G401.6 (cell line): Measurements from ENCODE around the gene RTEL1.

ENCODE experiments used
- FAIRE-seq: peaks from 2 replicates; lab custom pipeline; 2012; peaks lifted over from hg19 to GRCh38; lab: Jason Lieb, UNC

Gene RTEL1

GRCh38 chr20:63690003-63690897, 32.1 kb downstream of the RTEL1 start:
- no peak for FAIRE-seq

GRCh38 chr20:63690898-63691710, 33.0 kb downstream of the RTEL1 start:
- no peak for FAIRE-seq

DNA sequence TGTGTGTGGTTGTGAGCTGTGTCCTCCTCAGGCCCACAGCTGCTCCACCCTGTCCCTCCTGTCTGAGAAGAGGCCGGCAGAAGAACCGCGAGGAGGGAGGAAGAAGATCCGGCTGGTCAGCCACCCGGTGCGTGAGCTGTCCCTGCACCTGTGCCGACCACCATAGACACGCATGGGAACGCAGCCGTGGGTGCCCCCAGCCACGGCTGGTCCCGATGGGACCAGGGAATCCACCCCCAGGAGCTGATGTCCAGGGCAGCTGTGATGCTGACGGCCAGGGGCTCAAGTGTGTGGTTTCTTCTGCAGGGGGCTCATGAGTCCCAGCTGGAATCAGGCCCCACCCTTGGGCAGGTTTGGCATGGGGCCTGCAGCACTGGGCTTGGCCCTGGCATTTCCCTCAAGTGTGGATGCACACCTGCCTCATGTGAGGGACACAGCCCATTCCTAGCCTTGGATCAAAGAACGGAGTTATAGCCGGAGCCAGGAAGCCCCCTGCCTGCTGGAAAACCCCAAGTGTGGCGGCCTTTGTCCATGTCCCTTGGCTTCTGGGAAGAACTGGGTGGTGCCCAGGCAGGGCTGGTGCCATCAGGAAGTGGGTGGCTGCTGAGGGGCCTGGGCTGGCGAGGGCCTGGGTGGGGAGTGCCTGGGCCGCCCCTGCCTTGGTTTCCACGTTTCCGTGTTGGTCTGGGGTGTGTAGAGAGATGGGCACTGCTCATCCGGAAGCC, 33.8 kb downstream of the RTEL1 start:
- no peak for FAIRE-seq

DNA sequence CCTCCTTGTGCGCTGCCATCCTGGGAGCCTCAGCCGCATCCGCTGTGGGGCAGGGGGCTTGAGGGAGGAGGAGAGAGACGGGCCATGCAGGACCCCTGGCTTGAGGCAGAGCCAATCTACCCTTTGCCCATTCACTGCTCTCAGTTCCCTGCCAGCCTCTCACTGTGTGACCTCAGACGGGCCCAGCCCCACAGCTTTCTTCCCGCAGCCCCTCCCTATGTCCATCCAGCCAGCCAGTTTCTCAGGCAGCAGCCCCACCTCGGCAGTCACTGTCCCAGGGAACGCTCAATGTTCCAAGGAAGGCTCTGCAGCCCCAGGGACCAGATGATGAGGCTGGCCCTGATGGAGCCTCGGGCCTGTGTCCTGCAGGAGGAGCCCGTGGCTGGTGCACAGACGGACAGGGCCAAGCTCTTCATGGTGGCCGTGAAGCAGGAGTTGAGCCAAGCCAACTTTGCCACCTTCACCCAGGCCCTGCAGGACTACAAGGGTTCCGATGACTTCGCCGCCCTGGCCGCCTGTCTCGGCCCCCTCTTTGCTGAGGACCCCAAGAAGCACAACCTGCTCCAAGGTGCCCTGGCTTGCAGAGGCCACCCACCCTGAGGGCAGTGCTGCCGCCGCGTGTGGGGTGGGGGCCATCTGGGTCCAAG, 34.4 kb downstream of the RTEL1 start:
- FAIRE-seq: no peak

- no peak for FAIRE-seq
These were observed 35.1 kb downstream of the RTEL1 start for GRCh38 chr20:63693083-63693732.

DNA sequence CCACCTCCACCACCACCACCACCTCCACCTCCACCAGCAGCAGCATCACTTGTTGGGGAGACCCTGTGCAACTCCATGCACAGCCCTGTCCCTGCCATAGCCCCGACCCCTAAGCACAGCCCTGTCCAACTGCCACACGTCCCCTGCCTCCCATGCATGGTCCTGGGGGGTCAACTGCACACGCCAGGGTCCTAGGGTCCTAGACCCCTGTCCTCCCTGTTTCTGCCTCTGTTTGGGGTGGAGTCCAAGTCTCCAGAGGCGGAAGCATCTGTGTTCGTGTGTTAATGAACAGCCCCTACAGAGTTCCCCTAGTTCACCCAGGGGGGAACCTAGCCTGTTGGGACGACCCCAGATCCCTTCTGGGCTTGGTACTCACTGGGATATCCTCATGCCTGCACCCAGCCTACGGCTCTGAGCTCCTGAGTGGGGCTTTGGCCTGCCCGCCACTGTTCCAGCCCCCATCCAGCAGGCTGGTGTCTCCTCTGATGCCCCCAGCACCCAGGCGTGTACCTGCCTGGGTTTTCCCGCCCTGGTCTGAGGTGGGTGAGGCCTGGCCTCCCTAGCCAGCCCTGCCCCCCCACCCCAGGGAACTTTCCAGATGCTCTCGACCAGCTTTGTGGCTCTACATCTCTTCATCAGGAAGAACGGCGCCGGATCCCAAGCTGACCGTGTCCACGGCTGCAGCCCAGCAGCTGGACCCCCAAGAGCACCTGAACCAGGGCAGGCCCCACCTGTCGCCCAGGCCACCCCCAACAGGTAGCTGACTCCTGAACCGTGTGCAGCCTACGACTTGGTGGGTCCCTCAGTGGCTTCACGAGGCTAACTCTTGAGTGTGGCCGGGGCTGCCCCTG, 35.8 kb downstream of the RTEL1 start:
- FAIRE-seq: no peak

DNA sequence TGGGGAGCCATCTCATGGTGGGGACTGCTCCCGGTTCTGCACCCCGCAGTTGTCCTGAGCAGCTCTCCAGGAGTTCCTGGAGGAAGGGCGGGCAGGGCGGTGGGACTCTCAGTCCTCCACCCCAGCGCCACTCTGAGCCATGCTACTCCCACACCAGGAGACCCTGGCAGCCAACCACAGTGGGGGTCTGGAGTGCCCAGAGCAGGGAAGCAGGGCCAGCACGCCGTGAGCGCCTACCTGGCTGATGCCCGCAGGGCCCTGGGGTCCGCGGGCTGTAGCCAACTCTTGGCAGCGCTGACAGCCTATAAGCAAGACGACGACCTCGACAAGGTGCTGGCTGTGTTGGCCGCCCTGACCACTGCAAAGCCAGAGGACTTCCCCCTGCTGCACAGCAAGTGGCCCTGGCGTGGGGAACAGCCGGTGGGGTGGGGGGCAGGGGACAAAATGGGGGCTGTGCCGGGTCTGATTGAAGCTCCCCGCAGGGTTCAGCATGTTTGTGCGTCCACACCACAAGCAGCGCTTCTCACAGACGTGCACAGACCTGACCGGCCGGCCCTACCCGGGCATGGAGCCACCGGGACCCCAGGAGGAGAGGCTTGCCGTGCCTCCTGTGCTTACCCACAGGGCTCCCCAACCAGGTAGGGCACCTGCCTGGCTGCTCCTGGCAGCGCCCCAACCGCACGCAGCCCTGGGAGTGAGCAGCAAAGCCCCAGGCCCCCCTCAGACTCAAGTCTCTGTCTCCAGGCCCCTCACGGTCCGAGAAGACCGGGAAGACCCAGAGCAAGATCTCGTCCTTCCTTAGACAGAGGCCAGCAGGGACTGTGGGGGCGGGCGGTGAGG, 36.7 kb downstream of the RTEL1 start:
- FAIRE-seq: no peak

DNA sequence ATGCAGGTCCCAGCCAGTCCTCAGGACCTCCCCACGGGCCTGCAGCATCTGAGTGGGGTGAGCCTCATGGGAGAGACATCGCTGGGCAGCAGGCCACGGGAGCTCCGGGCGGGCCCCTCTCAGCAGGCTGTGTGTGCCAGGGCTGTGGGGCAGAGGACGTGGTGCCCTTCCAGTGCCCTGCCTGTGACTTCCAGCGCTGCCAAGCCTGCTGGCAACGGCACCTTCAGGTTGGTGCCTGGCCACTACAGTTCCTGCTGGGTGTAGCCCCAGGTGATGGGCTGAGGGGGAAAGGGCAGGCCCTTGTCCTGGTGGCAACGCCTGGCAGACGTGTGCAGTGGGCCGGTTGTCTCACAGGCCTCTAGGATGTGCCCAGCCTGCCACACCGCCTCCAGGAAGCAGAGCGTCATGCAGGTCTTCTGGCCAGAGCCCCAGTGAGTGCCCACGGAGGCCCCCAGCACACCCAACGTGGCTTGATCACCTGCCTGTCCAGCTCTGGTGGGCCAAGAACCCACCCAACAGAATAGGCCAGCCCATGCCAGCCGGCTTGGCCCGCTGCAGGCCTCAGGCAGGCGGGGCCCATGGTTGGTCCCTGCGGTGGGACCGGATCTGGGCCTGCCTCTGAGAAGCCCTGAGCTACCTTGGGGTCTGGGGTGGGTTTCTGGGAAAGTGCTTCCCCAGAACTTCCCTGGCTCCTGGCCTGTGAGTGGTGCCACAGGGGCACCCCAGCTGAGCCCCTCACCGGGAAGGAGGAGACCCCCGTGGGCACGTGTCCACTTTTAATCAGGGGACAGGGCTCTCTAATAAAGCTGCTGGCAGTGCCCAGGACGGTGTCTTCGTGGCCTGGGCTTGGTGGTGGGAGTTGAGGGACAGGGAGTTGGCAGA, 37.6 kb downstream of the RTEL1 start:
- no peak for FAIRE-seq

DNA sequence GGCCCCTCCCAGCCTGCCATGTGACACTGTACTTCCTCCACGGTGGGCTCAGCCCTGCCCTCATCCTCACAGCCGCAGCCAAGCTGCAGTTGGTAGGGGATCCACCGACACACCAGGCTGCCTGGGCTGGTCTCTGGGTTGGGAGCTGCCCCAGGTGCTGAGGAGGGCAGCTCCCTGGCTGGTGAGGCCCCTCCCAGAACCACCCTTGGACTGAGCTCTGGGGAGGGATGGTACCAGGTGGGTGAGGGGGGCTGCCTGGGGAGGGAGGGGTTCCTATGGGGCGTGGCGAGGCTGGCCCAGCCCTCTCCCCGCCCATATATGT, 38.2 kb downstream of the RTEL1 start:
- FAIRE-seq: no peak

GRCh38 chr20:63696628-63697356, 38.7 kb downstream of the RTEL1 start, which contains the start of gene TNFRSF6B:
Gene TNFRSF6B (plus strand): TSS chr20:63696652. CDS start chr20:63696768, 116 bp downstream.
- no peak for FAIRE-seq

GRCh38 chr20:63697357-63697867, 39.3 kb downstream of the RTEL1 start:
- no peak for FAIRE-seq

- no peak for FAIRE-seq
These were observed 39.9 kb downstream of the RTEL1 start for GRCh38 chr20:63697868-63698545.

- FAIRE-seq: no peak
These were observed 40.8 kb downstream of the RTEL1 start for GRCh38 chr20:63698739-63699465.

GRCh38 chr20:63699466-63700198, 41.5 kb downstream of the RTEL1 start:
- FAIRE-seq: no peak

- FAIRE-seq: no peak
These were observed 42.3 kb downstream of the RTEL1 start for GRCh38 chr20:63700199-63701050.
